DMS 273 (cell line): Measurements from ENCODE around the gene CCDC73.
"Not testable (repeated sequence)": the region's sequence is repeated elsewhere in the genome, so short reads cannot be mapped to it uniquely, and the experiment has no call there.

Experiments
- DNase-seq: peaks from one replicate; lab custom pipeline; 2025; ENCODE audit not compliant: unreplicated experiment; lab: John Stamatoyannopoulos, UW

Gene CCDC73

DNA sequence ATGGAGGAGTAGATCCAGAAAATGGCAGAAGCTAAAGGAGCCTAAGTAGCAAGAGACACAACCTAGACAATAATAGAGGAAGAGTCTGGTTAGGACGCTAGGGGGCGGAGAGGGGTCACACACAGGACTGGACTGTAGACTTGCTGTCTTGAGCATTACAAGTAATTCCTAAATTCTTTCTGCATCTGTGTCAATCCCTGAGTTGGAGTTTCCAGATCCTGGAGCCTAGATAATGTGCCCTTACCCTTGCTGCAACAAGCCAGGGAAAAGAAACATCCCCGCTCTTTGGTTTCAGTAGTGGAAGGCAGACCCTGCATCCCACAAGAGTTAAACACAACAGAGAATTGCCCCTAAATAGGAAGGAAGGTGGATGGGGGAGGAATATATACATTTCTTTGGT lies 14.9 kb upstream of the CCDC73 start:
- DNase-seq = peak; percentile 78

DNA sequence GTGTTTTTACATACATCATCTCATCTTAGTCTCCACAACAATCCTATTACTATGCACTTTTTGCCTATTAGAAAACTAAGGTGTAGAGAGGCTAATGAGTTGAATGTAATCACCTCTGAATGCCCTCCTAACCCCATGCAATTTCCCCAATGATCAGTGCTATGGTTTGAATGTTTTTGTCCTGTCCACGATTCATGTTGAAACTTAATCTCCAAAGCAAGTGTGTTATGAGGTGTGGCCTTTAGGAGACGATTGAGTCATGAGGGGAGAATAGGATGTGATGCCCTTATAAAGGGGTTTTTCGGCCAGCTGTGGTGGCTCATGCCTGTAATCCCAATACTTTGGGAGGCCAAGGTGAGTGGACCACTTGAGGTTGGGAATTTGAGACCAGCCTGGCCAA lies 2.0 kb upstream of the CCDC73 start:
- DNase-seq = no peak

DNA sequence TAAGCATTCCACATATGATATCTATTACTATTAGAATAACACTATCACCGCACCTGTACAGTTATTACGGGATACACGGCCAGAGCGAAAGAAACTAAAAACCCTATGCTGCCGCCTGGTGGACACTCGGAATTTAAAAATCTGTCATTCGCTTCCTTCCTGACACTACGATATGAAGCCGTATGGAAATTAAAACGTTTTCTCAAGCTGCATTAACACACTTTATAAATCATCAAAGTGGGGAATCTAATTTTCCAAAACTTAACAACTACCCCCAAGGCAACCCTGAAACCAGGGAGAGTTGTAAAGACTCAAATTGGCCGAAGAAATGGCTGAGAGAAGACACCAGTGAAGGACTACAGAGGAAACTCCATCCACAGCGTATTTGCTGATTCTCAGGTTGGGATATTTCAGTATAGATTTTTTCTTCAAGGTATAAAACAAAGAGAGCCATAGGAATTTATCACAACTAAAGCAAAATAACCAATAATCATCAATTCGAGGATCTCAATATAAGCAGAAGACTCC lies 1.4 kb downstream of the CCDC73 start:
- peak; percentile 75 for DNase-seq

- DNase-seq = no peak
Measured at GRCh38 chr11:32792111-32792947, 2.1 kb downstream of the CCDC73 start.

DNA sequence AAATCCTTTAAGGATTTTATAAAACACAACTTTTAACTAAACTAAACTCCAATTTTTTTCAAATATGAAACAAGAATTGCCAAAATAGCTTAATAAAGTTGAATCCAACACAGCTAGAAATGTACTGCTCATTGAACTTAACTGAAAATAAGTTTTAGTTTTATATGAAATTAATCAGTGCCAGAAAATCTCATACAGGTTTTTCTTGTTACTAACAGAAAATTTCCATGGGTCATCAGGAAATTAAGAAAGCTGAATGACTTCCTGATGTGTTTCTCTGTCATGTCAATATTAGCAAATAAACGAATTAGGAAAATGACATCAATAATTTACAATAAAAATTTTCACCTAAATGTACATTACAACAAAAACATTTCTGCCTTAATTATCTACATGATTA lies 3.5 kb downstream of the CCDC73 start:
- DNase-seq = no peak

- DNase-seq = no peak
Measured at GRCh38 chr11:32786811-32787210, 7.7 kb downstream of the CCDC73 start.

GRCh38 chr11:32785262-32785661 lies 9.2 kb downstream of the CCDC73 start:
- no peak for DNase-seq

DNA sequence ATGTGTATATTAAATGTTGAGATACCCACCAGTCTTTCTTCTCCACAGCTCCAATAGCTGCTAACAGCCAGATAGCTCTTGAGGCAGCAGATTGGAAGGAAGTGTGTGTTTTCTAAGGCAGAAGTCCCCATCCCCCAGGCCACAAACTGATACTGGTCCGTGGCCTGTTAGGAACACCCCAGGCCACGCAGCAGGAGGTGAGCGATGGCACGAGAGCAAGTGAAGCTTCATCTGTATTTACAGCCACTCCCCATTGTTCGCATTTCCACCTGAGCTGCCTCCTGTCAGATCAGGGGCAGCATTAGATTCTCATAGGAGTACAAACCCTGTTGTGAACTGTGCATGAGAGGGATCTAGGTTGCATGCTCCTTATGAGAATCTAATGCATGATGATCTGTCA lies 12.7 kb downstream of the CCDC73 start:
- no peak for DNase-seq

DNA sequence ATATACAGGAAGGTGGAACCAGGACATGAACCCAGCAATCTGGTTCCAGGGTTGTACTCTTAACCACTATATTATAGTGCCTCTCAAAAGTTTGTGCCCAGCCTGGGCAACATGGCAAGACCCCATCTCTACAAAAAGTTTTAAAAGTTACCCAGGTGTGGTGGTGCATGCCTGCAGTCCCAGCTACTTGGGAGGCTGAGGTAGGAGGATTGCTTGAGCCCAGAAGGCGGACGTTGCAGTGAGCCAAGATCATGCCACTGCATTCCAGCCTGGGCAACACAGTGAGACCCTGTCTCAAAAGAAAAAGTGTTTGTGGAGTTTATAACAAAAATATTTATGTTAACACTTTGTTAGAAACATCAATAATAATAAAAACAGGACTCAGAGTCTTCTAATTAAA lies 13.6 kb downstream of the CCDC73 start:
- DNase-seq = not testable (repeated sequence)

GRCh38 chr11:32779136-32779535 lies 15.3 kb downstream of the CCDC73 start:
- DNase-seq = no peak

DNA sequence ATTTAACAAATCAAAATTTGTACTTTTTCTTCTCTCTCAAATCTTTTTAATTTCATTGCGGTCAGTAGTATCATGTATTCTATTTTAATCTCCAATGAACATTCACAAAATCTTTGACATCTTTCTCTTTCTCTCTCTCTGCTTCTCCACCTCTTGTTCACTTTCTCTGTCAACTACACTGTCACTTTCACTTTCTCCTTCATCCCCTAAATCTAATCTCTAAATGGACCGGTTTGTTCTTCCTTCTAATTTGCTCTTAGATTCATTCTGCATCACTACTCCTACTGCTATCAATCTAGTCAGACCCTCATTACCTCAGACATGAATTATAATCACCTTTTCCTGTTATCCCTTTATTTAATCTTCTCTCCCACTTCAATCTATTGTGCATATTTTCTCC lies 18.6 kb downstream of the CCDC73 start:
- DNase-seq = no peak

- no peak for DNase-seq
Measured at GRCh38 chr11:32774081-32774480, 20.4 kb downstream of the CCDC73 start.

GRCh38 chr11:32772731-32773130 lies 21.7 kb downstream of the CCDC73 start:
- DNase-seq = no peak

- not testable (repeated sequence) for DNase-seq
Measured at GRCh38 chr11:32761774-32762173, 32.7 kb downstream of the CCDC73 start.

DNA sequence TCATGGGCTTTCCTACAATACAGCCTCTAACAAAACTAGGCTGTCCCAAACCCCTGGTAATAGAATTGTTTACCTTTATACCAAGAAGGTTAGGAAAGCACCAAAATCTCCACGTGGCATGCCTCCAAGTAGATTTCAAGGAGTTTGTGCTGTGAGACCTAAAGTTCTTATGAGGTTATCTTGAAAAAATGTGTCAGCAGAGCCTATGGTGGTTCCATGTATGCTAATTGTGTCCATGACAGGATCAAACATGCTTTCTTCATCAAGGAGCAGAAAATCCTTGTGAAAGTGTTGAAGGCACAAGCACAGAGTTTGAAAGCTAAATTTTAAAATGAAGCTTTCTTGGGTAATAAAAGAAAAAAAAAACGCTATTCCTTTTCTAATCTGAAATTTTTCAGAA lies 36.2 kb downstream of the CCDC73 start:
- no peak for DNase-seq

DNA sequence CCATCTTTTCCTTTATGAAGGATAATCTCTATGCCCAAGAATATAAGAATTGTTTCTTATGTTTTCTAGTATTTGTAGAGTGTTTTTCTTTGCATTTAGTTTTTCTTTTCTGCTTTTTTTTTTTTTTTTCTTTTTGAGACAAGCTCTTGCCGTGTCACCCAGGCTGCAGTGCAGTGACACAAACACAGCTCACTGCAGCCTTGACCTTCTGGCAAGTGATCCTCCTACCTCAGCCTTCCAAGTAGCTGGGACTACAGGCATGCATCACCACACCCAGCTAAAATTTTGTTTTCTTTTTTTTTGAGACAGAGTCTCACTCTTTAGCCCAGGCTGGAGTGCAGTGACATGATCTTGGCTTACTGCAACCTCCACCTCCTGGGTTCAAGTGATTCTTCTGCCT lies 41.3 kb downstream of the CCDC73 start:
- DNase-seq = not testable (repeated sequence)

- DNase-seq = peak; percentile 14
Measured at GRCh38 chr11:32752001-32752400, 42.5 kb downstream of the CCDC73 start.

DNA sequence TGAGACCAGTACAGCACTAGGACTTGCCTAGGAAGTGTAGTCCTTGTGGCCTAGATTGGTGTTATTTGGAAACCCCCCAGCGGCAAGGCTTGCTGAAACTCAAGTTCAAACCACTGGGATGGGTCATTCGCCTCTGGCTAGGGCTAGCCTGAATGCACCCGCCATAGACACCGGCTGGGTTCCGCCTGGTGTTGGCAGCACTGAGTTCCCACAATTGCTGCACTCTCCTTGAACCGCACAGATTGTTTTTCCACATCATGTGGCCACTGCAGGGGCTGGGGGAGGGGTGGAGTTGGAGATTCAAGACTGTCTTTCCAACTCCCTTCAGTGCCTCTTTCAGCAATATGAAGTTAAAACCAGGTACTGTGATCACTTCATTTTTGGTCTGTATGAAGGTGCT lies 43.1 kb downstream of the CCDC73 start:
- no peak for DNase-seq

- DNase-seq = no peak
Measured at GRCh38 chr11:32729976-32730375, 64.5 kb downstream of the CCDC73 start.

GRCh38 chr11:32723332-32723731 lies 71.1 kb downstream of the CCDC73 start:
- no peak for DNase-seq

GRCh38 chr11:32722255-32722654 lies 72.2 kb downstream of the CCDC73 start:
- DNase-seq = no peak

- DNase-seq = peak; percentile 25
Measured at GRCh38 chr11:32713496-32713895, 81.0 kb downstream of the CCDC73 start.

DNA sequence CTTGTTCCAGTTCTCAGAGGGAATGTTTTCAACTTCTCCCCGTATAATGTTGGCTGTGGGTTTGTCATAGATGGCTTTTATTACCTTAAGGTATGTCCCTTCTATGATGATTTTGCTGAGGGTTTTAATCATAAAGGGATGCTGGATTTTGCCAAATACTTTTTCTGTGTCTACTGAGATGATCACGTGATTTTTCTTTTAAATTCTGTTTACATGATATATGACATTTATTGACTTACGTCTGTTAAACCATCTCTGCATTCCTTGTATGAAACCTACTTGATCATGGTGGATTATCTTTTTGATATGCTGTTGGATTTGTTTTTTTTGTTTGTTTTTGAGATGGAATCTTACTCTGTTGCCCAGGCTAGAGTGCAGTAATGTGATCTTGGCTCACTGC lies 85.5 kb downstream of the CCDC73 start:
- DNase-seq = not testable (repeated sequence)
